PFSK-1 (cell line): ENCODE measurements around the gene NDRG3.

ENCODE experiments used
- POLR2AphosphoS5 ChIP-seq: IDR thresholded peaks from 2 replicates; pipeline ENCODE4 v1.6.1; 2012; ENCODE audit warnings: low read depth, mild to moderate bottlenecking, control low read depth, low read length, moderate library complexity
- TAF1 ChIP-seq: IDR thresholded peaks from 2 replicates; pipeline ENCODE4 v1.6.1; 2012; ENCODE audit warnings: low read length, control low read depth, borderline replicate concordance; ENCODE audit not compliant: insufficient read depth

DNA sequence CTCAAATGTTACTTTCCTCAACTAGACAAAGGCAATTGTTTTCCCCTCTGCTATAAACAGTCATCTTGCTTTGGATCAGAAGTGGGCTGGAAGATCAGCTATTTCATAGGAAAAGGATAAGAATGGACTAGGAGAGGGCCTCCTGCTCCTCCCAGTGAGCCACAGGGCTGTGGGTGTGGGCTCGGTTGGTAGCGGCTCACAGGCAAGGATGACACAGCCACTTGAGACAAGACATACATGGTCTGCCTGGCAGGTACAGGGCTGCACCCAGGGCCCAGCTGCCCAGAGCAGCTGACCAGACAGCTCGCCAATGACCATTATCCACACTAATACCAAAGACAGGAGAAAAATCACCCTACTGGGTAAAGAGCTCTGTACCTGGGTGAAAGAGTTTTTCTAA lies 90.9 kb downstream of the NDRG3 start:
- TF ChIP-seq TAF1 (no peak), POLR2AphosphoS5 (no peak)
